ENCODE results near the gene SPAST. TPM values are rescaled to one million over a fixed set of nuclear protein-coding genes. Genes with fewer than 3 reads are reported as not detected.
"Not testable (repeated sequence)": the region's sequence is repeated elsewhere in the genome, so short reads cannot be mapped to it uniquely, and the experiment has no call there.

SPAST gene
- total RNA-seq, 1 experiment from 2014 or later, result 18.5 TPM

DNA sequence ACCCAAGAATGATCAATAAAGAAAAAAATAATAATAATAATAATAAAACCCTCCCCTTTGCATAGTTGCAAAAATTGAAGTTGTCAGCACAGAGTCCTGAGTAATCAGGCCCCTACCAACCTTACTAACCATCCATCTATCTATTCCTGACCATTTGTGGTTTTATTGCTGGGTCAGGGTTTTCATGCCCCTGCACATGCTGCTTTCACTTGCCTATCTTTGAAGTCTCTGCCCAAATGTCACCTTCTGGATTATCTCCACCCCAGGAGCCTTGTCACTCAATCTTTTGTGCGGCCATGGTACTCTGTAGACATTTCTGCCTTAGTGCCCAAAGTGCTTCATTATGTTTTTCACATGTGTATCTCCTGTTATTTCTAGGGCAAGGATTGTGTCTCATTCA, 137.5 kb downstream of the SPAST start:
- Mint-ChIP-seq H3K36me3 (ENCODE audit: insufficient read depth, unreplicated experiment) (peaks cover 11% of the 10 kb centered on the region), H3K9me3 (ENCODE audit: low read depth, unreplicated experiment) (no peaks in the 10 kb centered on the region), H3K27me3 (ENCODE audit: unreplicated experiment) (no peaks in the 10 kb centered on the region), H3K4me3 (ENCODE audit: low read depth, unreplicated experiment) (no peak overlapping the region), H3K27ac (ENCODE audit: unreplicated experiment) (no peak overlapping the region), H3K4me1 (ENCODE audit: low read depth, unreplicated experiment) (no peaks in the 10 kb centered on the region)
- intact Hi-C loops (cut with micrococcal nuclease; ENCODE audit: unreplicated experiment), result no loop called here
- DNase-seq, result no peak
- no TSS peak for BruUV-seq (replicated peaks)
- CTCF ChIA-PET, result no interaction called here
- TF ChIP-seq, protein P1, sequence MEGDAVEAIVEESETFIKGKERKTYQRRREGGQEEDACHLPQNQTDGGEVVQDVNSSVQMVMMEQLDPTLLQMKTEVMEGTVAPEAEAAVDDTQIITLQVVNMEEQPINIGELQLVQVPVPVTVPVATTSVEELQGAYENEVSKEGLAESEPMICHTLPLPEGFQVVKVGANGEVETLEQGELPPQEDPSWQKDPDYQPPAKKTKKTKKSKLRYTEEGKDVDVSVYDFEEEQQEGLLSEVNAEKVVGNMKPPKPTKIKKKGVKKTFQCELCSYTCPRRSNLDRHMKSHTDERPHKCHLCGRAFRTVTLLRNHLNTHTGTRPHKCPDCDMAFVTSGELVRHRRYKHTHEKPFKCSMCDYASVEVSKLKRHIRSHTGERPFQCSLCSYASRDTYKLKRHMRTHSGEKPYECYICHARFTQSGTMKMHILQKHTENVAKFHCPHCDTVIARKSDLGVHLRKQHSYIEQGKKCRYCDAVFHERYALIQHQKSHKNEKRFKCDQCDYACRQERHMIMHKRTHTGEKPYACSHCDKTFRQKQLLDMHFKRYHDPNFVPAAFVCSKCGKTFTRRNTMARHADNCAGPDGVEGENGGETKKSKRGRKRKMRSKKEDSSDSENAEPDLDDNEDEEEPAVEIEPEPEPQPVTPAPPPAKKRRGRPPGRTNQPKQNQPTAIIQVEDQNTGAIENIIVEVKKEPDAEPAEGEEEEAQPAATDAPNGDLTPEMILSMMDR (IDR thresholded peaks at IDR 0.05; ENCODE audit: unreplicated experiment), result no peak

DNA sequence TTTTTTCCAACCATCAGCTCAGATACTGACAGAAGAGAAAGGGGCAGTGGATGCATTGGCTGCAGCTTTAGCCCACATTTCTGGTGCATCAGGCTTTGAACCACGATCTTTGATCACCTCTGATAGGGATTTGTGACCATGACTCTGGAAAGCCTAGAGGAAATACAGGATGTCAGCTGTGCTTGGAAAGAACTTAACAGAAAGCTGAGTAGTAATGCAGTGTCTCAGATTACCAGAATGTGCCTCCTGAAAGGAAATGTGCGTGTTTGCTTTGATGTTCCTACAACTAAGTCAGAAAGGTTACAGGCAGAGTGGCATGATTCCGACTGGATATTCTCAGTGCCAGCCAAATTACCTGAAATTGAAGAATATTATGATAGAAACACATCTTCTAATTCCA, 140.1 kb downstream of the SPAST start:
- H3K4me1 Mint-ChIP-seq (ENCODE audit: low read depth, unreplicated experiment); intact Hi-C loops (cut with micrococcal nuclease; ENCODE audit: unreplicated experiment); H3K27me3 Mint-ChIP-seq (ENCODE audit: unreplicated experiment); H3K27ac Mint-ChIP-seq (ENCODE audit: unreplicated experiment); DNase-seq; H3K4me3 Mint-ChIP-seq (ENCODE audit: low read depth, unreplicated experiment); H3K9me3 Mint-ChIP-seq (ENCODE audit: low read depth, unreplicated experiment); BruUV-seq (replicated peaks); CTCF ChIA-PET: not testable (repeated sequence)
- H3K36me3 Mint-ChIP-seq (ENCODE audit: insufficient read depth, unreplicated experiment), result peaks cover 11% of the 10 kb centered on the region

Other genes with a start within 250 kb of the SPAST start
- gene MEMO1, start 52.5 kb upstream of the SPAST start, total RNA-seq (2022), result 48.3 and 53.9 TPM in 2 replicates
- 106 and 117 TPM in 2 replicates for gene DPY30, start 23.8 kb upstream of the SPAST start, total RNA-seq (2022)
- 35.1 and 35.3 TPM in 2 replicates for gene SLC30A6, start 102.3 kb downstream of the SPAST start, total RNA-seq (2022)
- gene NLRC4, start 201.3 kb downstream of the SPAST start, total RNA-seq (2022), result not detected in 2 replicates
- gene YIPF4, start 214.3 kb downstream of the SPAST start, total RNA-seq (2022), result 50.5 and 57.0 TPM in 2 replicates

Measured in Calu3 (cell line).